ENCODE measurements around the gene WT1.
"Not testable (repeated sequence)": the region's sequence is repeated elsewhere in the genome, so short reads cannot be mapped to it uniquely, and the experiment has no call there.

The WT1 gene

GRCh38 chr11:32435511-32435941 is at the start of gene WT1:
Gene WT1 (minus strand): TSS chr11:32435539.
- DNase-seq = no peak

- no peak for DNase-seq
Observed at GRCh38 chr11:32479291-32479690, 44.0 kb upstream of the WT1 start.

- no peak for DNase-seq
Observed at GRCh38 chr11:32478277-32478731, 43.0 kb upstream of the WT1 start.

GRCh38 chr11:32473282-32473909 is 38.1 kb upstream of the WT1 start:
- DNase-seq = no peak

GRCh38 chr11:32472226-32472625 is 36.9 kb upstream of the WT1 start:
- no peak for DNase-seq

- not testable (repeated sequence) for DNase-seq
Observed at GRCh38 chr11:32471544-32471943, 36.2 kb upstream of the WT1 start.

- no peak for DNase-seq
Observed at GRCh38 chr11:32469791-32470190, 34.5 kb upstream of the WT1 start.

GRCh38 chr11:32466279-32466915 is 31.1 kb upstream of the WT1 start:
- no peak for DNase-seq

- DNase-seq = no peak
Observed at GRCh38 chr11:32464078-32464477, 28.7 kb upstream of the WT1 start.

GRCh38 chr11:32462011-32462690 is 26.8 kb upstream of the WT1 start:
- DNase-seq = no peak

- DNase-seq = no peak
Observed at GRCh38 chr11:32456864-32457263, 21.5 kb upstream of the WT1 start.

- no peak for DNase-seq
Observed at GRCh38 chr11:32454993-32455392, 19.7 kb upstream of the WT1 start.

- DNase-seq = no peak
Observed at GRCh38 chr11:32451808-32452207, 16.5 kb upstream of the WT1 start.

- no peak for DNase-seq
Observed at GRCh38 chr11:32450372-32450771, 15.0 kb upstream of the WT1 start.

- DNase-seq = no peak
Observed at GRCh38 chr11:32448232-32448631, 12.9 kb upstream of the WT1 start.

- DNase-seq = no peak
Observed at GRCh38 chr11:32447252-32447651, 11.9 kb upstream of the WT1 start.

- no peak for DNase-seq
Observed at GRCh38 chr11:32446227-32446626, 10.9 kb upstream of the WT1 start.

GRCh38 chr11:32444186-32444585 is 8.8 kb upstream of the WT1 start:
- DNase-seq = no peak

- no peak for DNase-seq
Observed at GRCh38 chr11:32440916-32441315, 5.6 kb upstream of the WT1 start.

GRCh38 chr11:32440312-32440908 is 5.1 kb upstream of the WT1 start:
- DNase-seq = no peak

GRCh38 chr11:32439501-32440210 is 4.3 kb upstream of the WT1 start:
- DNase-seq = no peak

GRCh38 chr11:32438866-32439489 is 3.6 kb upstream of the WT1 start:
- no peak for DNase-seq

All from activated naive CD4-positive, alpha-beta T cell treated with Interleukin-2 at 50 U/mL for 16 hours (primary cell).